ENCODE results near the gene TMEM91.
A peak's percentile ranks its signal among the peaks of the same experiment; 100 is the strongest.

TMEM91 gene

GRCh38 chr19:41415154-41415571 is 38.8 kb downstream of the TMEM91 start:
- no peak for TF ChIP-seq POLR2A (IDR thresholded peaks at IDR 0.05; ENCODE audit: extremely low read depth, insufficient read length)
- TF ChIP-seq, protein P1, sequence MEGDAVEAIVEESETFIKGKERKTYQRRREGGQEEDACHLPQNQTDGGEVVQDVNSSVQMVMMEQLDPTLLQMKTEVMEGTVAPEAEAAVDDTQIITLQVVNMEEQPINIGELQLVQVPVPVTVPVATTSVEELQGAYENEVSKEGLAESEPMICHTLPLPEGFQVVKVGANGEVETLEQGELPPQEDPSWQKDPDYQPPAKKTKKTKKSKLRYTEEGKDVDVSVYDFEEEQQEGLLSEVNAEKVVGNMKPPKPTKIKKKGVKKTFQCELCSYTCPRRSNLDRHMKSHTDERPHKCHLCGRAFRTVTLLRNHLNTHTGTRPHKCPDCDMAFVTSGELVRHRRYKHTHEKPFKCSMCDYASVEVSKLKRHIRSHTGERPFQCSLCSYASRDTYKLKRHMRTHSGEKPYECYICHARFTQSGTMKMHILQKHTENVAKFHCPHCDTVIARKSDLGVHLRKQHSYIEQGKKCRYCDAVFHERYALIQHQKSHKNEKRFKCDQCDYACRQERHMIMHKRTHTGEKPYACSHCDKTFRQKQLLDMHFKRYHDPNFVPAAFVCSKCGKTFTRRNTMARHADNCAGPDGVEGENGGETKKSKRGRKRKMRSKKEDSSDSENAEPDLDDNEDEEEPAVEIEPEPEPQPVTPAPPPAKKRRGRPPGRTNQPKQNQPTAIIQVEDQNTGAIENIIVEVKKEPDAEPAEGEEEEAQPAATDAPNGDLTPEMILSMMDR (IDR thresholded peaks at IDR 0.05; ENCODE audit: low read depth, low read length): no peak
- TF ChIP-seq MAX (IDR thresholded peaks at IDR 0.05; ENCODE audit: low read depth, low read length): no peak
- TF ChIP-seq MYC (IDR thresholded peaks at IDR 0.05; ENCODE audit: low read depth, low read length): no peak
- H3K4me3 ChIP-seq (ENCODE audit: low read depth, low read length): no peak overlapping the region
- DNase-seq (ENCODE audit: low read depth): no peak

DNA sequence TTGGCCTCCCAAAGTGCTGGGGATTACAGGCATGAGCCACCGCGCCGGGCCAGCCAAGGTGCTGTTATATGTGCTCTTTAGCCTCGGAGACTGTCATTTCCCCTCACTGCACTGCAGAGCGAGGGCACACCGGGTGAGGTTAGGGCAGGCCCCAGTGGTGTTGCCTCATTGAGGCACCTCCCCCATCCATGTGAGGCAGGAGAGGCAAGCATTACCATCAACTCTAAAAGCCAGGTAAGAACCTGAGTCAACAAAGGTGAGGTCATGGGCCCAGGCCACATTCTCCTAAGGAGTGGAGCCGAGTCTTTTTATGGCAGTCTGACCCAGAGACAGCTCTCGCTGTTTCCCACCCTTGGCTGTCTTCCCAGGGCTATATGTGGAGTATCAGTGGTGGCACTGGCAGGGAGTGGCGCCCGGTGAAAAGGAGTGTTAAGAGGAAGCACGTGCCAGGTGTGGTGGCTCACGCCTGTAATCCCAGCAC is 39.9 kb downstream of the TMEM91 start:
- DNase-seq (ENCODE audit: low read depth): peak; percentile 44
- TF ChIP-seq, protein P1 (IDR thresholded peaks at IDR 0.05; ENCODE audit: low read depth, low read length): no peak
- TF ChIP-seq MAX (IDR thresholded peaks at IDR 0.05; ENCODE audit: low read depth, low read length) (no peak), MYC (IDR thresholded peaks at IDR 0.05; ENCODE audit: low read depth, low read length) (no peak), POLR2A (IDR thresholded peaks at IDR 0.05; ENCODE audit: extremely low read depth, insufficient read length) (no peak)
- no peak overlapping the region for H3K4me3 ChIP-seq (ENCODE audit: low read depth, low read length)

DNA sequence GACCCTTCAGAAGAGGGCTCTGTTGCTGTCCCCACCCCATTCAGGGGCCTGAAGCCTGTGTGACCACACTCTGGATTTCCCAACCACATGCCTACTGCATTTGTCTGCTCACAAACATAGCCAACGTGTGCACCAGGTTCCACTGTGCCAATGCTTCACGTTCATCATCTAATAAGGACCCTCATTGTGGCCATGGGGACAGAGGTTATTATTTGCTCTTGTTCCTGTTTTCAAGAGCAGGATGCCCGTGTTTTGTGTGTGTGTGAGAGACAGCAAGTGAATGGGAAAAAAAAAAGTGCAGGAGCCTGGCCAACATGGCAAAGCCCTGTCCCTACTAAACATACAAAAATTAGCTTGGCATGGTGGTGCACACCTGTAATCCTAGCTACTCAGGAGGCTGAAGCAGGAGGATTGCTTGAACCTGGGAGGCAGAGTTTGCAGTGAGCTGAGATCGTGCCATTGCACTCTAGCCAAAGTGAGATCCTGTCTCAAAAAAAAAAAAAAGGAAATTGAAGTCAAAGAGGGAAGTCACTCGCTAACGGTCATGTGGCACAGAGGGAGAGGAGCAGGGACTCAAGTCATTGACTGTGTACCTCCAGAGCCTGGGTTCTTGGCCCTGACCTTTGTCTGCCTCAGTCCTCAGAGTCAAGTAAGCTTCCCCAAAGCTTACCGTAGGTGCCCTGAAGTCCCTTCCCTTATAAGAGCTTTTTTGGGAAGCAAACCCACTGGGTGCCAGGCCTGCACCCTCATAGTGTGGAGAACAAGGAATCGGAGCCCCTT is 44.0 kb downstream of the TMEM91 start:
- H3K4me3 ChIP-seq (ENCODE audit: low read depth, low read length): no peak overlapping the region

GRCh38 chr19:41421314-41421713 is 45.0 kb downstream of the TMEM91 start:
- no peak for DNase-seq (ENCODE audit: low read depth)
- H3K4me3 ChIP-seq (ENCODE audit: low read depth, low read length): no peak overlapping the region
- no peak for TF ChIP-seq MYC (IDR thresholded peaks at IDR 0.05; ENCODE audit: low read depth, low read length)
- no peak for TF ChIP-seq MAX (IDR thresholded peaks at IDR 0.05; ENCODE audit: low read depth, low read length)
- TF ChIP-seq POLR2A (IDR thresholded peaks at IDR 0.05; ENCODE audit: extremely low read depth, insufficient read length): no peak
- TF ChIP-seq, protein P1 (IDR thresholded peaks at IDR 0.05; ENCODE audit: low read depth, low read length): no peak

More for the DNA sequence above, 44.0 kb downstream of the TMEM91 start:
- peak; percentile 85 for DNase-seq (ENCODE audit: low read depth)
- TF ChIP-seq MAX (IDR thresholded peaks at IDR 0.05; ENCODE audit: low read depth, low read length): peak; percentile 32; the same call in 1 of the 2 replicates
- TF ChIP-seq, protein P1 (IDR thresholded peaks at IDR 0.05; ENCODE audit: low read depth, low read length): no peak
- TF ChIP-seq MYC (IDR thresholded peaks at IDR 0.05; ENCODE audit: low read depth, low read length): 0 out of 2 replicates have a peak, but pooled peaks have one; percentile 10

DNA sequence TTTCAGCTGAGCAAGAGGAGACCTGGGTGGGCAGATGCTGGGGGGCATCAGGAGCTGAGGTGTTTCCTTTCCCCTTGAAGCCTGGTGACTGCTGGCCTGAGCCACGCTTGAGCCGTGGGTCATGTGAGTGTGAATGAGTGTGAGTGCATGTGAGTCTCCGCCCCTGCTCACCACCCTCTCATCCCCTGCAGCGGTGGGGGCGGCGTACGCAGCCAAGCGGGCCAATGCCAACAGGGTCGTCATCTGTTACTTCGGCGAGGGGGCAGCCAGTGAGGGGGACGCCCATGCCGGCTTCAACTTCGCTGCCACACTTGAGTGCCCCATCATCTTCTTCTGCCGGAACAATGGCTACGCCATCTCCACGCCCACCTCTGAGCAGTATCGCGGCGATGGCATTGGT is 45.6 kb downstream of the TMEM91 start:
- no peak overlapping the region for H3K4me3 ChIP-seq (ENCODE audit: low read depth, low read length)
- no peak for DNase-seq (ENCODE audit: low read depth)
- TF ChIP-seq POLR2A (IDR thresholded peaks at IDR 0.05; ENCODE audit: extremely low read depth, insufficient read length): no peak
- TF ChIP-seq MYC (IDR thresholded peaks at IDR 0.05; ENCODE audit: low read depth, low read length): no peak
- TF ChIP-seq, protein P1 (IDR thresholded peaks at IDR 0.05; ENCODE audit: low read depth, low read length): no peak
- no peak for TF ChIP-seq MAX (IDR thresholded peaks at IDR 0.05; ENCODE audit: low read depth, low read length)
